Fibroblast of skin of scalp (primary cell): Measurements from ENCODE around the gene IDUA.
"Not testable (repeated sequence)": the region's sequence is repeated elsewhere in the genome, so short reads cannot be mapped to it uniquely, and the experiment has no call there.

Source experiments
- DNase-seq: peaks from one replicate; pipeline ENCODE4 v3.0.0-alpha.2; 2013

IDUA gene

DNA sequence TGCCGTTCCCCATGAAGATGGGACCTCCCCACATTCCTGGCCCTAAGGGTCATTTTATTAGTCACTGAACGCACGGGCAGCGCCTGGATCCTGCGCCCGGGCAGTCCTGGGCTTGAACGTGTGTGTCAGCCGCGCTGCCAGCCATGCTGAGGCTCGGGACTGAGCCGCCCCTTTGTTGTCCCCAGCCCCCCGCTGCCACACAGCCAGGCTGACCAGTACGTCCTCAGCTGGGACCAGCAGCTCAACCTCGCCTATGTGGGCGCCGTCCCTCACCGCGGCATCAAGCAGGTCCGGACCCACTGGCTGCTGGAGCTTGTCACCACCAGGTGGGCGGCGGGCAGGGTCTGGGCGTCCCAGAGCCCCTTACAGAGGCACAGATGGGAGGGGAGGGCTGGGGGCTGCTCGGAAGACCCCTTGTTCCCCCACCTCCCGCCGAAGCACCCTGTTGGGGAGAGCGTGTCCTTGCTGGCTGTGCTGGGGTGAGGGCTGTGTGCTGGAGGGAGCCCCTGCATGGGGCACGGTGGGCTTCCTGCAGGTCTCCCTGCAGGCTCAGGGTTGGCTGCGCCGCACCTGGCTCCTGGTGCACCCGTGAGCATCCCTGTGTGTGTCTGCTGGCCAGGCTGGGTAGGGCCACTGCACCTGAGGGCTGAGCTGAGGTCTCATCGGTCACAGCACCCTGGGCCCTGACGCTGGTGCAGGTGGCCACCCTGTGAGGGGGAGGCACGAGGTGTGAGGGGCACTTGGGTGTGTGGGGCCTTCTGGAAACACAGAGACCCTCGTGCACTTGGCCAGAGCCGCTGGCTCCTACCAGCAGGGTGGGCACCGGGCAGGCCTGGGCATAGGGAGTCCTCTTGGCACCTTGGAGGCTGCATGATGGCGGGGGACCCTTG, 1.0 kb downstream of the IDUA start:
- no peak for DNase-seq

DNA sequence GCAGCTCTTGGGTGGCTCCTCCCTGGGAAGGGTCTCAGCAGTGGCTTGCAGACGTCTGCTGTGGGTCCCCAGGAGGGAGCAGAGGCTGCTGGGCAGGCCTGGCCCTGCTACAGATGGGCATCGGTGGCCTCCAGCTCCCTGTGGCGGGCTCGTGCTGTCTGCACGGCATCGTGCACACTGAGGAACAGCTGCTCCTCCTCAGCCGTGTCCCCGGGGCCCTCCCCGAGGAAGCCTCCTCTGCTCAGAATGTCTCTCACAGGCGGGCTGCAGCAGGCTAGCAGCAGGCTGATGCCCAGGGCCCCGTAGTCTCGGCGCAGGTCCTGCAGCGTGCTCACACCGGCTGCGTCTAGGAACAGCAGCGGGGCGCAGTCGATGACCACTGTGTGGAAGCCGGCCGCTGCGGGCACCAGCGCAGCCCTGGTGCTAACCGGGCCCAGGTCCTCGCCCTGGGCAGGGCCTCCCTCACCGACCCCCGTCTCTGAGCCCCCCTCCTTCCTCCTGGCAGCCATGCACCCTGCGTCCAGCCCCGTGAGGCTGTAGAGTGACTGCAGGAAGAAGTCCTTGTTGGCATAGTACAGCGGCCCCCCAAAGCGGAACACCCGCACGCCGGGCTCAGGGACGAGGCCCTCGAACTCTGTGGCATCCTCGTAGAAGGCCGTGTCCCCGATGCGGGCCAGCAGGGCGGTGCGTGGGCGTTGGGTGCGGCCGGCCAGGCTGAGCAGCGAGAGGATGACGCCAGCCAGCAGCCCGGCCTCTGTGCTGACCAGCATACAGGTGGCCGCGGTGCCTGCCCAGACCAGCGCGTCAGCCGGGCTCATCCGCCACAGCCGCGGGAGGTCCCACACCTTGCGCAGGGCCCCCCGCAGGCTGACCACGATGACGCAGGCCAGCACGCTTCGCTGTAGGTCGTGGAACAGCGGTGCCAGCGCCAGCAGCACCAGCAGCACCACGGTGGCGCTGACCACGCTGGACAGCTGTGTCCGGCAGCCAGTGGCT, 2.2 kb downstream of the IDUA start:
- no peak for DNase-seq

DNA sequence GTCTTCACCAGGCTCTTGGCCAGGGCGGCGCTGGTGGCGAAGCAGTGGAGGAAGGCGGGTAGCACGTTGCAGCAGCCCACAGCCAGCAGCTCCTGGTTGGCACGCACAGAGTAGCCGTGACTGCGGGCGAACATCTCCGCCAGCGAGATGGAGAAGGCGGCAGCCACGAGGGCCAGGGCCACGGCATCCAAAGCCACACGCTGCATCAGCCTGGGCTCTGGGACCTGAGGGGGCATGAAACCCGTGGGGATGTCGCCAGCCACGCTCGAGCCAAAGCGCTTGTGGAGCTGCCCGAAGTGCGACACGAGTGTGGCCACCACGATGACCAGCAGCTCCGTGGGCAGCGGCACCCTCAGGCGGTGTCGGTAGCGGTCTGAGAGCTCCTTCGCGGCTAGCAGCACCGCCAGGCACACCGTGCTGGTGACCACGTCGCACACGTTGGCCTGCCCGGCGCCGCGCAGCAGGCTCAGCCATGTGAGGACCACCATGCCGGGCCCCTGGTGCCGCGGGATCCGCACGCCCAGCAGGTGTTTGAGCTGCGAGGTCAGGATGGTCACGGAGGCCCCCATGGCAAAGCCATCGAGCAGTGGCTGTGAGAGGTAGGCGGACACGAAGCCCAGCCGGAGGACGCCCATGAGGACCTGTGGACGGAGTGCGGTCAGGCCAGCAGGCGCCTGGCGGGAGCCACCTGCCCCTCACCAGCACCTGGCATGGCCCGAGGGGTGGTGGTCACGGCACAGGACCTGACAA, 3.1 kb downstream of the IDUA start:
- DNase-seq = no peak

DNA sequence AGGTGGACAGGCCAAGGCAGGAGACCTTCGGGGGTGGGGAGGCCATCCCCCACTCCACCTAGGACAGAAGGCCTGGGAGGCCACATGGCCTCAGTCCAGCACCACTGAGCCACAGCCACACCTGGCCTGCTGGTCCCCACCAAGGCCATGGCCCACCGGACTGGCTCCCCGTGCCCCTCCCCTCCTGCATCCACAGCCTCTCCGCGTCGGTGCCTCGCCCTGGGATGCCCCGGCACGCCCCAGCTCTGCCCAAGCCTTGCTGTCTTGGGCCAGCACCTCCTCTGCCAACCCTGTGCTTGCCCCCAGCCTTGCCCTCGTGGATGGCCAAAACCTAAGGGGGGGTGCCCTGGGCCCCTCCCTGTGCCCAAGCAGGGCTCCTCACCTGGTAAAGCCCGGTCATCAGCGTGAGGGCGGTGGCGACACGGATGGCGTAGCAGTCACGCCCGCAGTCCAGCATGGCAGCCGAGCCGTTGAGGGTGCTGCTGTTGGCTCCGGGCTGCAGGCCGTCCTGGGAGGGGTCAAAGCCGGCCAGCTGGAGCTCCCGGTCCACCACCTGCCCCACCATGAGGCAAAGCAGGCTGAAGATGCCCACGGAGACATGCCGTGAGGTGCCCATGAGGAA, 4.0 kb downstream of the IDUA start:
- no peak for DNase-seq

DNA sequence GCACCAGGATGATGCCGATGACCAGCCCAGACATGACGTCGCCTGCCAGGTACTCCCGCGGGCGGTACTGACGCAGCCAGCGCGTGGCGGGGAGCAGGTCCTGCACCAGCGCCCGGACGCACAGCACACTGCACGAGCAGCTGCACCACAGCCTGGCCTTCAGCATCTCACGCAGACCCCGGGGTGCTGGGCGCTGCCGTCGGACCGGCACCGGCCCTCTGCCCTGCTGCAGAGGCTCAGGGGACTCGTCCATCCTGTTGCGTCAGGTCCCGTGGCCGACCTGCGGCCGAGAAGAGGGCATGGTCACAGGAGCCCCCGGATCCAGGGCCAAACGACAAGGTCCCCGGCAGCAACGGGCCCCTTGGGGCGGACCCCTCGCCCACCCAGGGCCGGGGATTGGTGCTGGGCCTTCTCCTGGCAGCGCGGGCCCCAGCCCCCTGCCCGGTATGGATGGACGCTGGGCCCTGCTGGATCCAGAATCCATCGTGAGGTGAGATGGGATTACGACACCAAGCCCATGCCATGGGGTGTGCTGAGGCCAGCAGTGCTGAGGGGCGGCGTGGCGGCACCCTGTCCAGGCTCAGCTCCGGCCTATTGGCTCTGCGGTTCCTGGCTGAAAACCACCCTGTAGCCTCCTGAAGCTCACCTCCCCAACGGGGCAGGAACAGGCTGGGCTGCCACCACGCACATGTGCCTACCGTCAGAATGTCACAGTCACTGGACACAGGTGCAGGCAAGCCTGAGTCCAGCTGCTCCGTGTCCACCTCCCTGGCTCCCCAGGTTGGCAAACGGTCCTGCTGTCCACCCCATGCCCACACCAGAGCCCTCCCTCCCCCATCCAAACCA, 4.8 kb downstream of the IDUA start:
- DNase-seq = no peak

DNA sequence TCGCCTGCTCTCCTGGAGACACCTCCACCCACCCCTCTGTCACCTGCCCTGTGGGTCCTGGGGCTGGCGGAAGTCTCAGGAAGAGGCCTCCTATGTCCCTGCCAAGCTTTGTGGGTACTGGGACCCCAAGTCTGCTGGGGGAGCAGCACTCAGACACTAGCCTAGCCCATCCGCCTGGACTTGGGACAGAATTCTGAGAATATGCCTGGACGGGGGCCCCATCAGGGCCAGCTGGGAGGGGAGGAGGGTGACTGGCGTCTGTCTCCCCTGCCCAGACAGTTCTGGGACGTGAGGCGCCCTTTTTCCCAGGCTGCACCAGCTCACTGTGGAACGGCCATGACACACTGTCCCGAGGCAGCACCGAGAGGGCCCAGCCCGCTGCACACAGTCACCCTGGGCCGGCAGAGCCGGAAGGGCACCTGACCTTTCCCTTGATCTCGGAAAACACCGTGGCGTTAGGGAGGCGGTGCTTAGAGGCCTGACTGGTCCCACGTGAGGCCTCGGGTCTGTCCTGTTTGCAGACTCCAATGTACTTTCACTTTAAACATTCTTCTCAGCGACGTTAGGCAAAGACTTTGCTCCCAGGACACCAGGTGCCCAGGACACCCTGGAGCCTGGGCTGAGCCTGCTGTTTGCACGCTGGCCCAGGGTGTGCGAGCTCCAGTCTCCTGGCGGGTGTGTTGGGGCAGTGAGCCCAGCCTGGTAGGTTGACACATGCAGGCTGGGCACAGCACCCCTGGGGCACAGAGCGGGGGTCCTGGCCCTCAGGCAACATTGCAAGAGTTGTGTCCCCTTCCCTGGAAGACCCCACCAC, 5.7 kb downstream of the IDUA start:
- no peak for DNase-seq

DNA sequence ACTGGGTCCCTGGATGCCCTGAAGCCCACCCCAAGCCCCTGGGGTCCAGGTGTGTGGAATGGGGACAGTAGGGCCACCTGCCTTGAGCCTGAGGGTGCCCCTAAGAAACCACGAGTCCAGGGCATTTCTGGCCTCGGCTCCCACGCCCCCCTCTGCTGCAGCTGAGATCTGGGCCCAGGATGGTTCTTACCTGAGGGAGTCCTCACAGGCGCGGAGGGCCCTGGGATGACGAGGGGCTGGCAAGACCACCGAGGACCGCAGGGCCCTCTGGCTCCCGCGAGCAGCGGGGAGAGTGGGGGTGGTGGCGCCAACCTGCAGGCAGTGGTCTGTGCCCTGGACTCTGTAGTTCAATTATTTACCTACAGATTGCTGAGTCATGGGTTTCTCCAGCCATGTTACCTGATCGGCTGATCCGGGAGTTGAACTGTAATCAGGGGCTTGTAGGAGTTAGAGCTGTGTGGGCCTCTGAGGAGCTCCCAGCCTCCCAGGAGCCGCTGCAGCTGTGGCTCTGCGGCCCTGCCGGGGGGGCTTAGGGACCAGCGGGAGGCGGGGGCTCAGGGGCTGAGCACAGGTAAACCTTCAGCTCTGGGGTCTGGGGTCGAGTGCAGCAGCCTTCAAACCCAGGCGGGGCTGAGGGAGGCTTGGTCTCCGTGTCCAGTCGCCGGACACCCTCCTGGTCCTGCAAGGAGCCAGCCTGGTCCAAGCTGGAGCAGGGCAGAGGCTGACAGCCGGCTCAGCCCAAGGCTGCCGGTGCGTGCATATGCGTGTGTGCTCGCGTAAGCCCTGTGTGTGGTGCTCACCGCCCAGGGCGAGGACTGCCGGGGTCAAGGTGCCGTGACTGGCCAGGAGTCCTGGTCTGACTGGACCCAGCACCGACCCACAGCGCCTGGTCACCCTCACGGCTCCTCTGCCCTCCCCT, 6.5 kb downstream of the IDUA start, which contains the start of gene SLC26A1:
SLC26A1 (minus strand) TSS at position 294 of the 919 bp plus-strand sequence. CDS start 1,701 bp downstream, outside the sequence.
- no peak for DNase-seq

DNA sequence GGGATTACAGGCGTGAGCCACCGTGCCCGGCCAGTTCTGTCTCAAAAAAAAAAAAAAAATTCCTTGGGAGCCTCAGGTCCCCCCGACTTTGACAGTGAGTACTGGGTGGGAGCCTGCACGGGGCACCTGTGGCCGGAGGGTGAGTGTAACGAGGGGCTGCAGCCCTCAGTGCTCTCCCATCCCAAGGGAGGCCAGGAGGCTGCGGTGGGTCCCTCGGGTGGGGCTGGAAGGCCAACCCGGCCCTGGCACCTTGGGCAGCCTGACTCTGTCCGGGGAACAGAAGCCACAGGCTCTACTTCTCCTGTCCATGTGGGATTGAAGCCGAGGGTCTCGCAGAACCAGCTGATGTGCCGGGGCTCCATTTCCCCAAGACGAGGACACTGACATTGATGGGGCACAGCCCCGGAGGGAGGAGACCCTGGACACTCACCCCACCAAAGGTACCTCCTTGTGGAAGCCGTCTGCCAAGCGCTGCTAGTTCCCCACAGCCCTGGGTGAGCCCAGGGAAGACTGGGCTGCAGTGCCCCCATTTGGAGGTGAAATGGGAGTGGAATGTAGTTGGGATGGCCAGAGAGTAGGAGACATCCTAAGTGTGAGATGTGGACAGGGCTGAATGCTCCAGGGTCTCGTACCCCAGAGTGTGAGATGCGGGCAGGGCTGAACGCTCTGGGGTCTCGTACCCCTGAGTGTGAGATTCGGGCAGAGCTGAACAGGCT, 8.6 kb downstream of the IDUA start:
- DNase-seq = no peak

DNA sequence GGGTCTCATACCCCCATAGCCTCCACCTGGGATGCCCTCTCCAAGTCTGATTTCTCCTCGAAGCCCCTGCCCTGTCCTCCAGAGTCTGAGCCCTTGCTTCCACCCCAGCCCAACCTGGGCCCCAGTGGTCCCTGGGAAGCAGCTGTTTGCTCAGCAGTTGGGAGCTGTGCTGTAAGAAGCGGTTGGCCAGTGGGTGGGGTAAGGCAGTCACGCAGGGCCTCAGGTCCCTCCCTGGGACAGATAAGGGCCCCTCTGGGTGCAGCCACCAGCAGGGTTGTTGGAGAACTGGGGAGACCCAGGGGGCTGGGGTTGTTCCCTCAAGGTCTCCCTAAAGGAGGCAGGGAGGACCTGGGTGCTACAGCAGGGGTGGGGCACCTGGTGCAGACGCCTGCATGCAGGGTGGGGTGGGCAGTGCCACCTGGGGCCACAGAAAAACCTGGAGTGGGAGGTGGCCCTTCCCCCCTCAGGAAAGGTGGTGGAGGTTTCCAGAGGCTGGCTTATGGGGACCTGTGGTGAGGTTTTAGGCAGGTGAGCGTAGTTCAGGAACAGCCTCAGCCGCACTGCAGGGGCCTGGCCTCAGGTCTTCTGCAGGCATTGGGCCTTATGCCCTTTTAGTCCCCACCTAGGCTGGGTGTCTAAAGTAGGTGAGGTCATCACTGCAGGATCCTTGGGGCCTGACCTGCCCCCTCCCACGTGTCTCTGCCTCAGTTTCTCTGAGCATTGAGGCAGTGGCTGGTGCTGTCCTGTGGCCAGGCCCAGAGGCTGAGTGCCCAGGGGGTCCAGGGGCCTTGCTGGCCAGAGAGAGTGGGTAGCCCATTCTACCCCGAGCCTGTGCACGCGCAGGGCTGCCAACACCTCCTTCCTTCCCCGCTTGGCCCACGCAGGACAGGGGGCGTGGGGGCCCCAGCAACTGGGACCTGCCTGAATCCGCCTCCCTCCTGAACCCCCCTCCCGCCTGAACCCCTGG, 9.5 kb downstream of the IDUA start:
- DNase-seq = no peak

DNA sequence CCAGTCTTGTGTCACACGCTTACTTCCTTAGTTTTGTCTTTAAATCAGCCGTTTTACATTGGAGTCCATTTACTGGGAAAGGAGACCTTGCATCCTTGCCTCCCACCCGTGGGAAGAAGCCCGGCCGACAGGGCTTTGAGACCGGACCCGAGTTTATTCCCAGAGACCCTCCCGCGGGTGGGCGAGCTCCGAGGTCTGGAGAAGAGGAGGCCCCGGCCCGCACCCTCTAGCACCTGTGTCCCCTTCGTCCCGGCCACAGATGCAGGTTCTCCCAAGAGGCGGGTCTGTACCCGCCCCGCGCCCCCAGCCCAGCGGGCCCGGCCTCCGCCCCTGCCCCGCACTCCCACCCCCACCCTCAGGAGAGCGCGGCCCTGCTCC, 10.1 kb downstream of the IDUA start:
- no peak for DNase-seq

DNA sequence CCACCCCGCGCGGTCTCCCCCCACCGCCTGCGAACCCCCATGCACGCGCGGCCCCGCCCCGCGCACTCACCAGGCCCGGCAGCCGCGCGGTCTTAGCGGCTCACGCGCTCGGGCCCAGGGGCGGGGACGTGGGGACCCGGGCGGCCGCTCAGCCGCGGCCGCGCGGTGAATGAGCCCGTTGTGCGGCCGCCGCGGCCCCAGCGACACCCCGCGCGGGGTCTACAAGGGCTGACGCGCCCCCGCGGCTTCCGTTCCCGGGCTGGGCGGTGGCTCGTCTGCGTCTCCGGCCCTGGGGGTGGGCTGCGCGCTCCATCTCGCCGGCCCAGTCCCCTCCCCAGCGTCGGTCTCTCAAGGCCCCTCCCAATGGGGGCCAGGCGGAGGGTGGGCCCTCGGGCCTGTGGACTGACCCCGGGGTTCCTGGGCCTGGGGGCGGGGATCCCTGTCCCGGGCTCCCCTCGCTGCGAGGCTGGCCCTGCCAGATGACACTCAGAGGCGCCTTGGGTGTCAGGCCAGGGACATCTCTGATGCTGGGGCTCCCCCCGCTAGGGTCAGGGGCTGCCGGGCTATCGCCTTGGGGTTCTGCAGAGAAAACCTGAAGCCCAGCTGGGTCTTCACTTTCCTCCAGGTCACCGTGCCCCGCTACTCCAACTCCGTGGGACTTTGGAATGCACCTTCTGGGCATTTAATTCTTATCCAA, 10.7 kb downstream of the IDUA start:
- no peak for DNase-seq

DNA sequence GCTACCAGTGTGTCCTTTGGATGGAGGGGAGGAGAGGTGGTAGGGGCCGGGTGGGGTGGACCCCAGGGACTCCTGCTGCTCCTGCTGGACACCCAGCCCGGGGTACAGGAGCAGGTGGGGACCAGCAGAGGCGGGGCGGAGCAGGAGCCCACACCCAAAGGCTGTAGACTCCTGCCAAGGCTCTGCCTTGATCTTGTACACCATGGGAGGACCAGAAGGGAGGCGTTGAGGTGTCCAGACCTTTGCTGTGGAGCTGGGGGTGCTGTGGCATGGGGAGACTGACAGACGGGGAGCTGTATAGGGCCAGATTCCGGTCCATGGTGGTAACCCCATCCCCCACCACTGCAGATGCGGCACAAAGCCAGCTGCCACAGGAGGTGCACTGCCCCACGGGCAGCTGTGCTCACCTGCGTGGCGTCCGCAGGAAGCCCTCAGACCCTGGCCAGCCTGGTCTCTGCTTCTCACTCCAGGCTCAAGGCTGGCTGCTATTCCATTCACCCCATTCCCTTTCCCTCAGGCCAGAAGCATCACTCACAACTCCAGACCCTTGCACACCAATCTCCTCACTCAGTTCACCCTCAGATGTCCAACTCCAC, 11.3 kb downstream of the IDUA start:
- no peak for DNase-seq

DNA sequence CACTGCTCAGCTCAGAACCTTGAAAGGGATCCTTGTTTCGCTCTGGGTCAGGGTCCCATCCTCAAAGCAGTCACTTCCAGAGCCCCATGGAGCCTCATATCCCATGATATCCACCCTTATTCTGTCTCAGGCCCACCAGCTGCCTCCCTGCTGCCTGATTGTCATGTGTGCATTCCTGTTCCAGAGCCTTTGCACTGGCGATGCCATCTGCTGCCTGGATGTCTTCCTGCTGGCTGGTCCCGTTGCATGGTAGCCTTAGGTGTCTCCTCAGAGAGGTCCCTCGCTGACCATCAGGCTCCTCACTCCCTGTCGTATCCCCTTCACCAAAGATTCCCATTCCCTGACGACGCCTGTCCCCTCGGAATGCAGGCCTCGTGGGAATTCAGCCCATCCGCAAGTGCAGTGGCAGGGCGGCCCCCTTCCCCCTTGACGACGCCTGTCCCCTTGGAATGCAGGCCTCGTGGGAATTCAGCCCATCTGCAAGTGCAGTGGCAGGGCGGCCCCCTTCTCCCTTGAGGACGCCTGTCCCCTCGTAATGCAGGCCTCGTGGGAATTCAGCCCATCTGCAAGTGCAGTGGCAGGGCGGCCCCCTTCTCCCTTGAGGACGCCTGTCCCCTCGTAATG, 12.5 kb downstream of the IDUA start:
- DNase-seq = not testable (repeated sequence)

DNA sequence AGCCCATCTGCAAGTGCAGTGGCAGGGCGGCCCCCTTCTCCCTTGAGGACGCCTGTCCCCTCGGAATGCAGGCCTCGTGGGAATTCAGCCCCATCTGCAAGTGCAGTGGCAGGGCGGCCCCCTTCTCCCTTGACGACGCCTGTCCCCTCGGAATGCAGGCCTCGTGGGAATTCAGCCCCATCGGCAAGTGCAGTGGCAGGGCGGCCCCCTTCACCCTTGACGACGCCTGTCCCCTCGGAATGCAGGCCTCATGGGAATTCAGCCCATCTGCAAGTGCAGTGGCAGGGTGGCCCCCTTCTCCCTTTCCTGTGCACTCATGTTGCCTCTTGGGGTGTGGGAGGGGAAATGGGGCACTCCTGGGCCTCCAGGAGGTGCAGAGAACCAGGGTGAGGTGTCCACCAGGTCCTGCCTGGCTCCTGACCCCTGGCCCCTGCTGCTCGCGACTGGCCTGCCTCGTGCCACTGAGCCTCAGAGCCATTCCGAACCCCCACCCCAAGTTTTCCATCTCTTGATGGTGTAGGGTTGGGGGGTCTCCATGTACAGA, 13.1 kb downstream of the IDUA start:
- no peak for DNase-seq

DNA sequence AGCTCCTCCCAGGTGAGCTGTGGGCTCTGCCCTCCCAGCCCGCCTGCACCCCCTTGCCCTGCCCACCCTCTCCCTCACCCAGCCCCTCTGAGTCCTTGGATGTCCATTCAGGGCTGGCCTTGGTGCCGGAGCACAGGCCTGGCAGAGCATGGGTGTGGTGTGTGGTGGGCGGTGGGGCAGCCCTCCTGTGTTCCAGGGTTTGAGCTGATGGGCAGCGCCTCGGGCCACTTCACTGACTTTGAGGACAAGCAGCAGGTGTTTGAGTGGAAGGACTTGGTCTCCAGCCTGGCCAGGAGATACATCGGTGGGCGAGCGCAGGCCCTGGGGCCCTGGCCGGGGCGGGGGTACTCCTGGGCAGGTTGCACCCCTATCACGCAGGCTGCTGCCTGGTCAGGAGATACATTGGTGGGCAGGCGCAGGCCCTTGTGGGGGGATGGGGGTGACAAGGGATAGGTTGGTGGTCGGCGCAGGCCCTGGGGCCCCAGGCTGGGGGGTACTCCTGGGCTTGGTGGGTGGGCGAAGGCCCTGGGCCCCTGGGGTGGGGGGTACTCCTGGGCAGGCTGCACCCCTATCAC, 13.9 kb downstream of the IDUA start:
- DNase-seq = no peak
